ENCODE results near the gene HTN3.

- TF ChIP-seq CREB1 (IDR thresholded peaks at IDR 0.05; ENCODE audit: low read depth) (no peak), REST (IDR thresholded peaks at IDR 0.05; ENCODE audit: low read depth) (no peak), EGR1 (IDR thresholded peaks at IDR 0.05) (no peak), TEAD4 (IDR thresholded peaks at IDR 0.05) (no peak), EP300 (IDR thresholded peaks at IDR 0.05; ENCODE audit: borderline replicate concordance) (no peak)
Observed at GRCh38 chr4:70027011-70027410, 1.2 kb upstream of the HTN3 start.

All from Ishikawa (cell line).